Testis (tissue), 3 donors: ENCODE measurements around the gene PRPF4. TPM values are rescaled to one million over a fixed set of nuclear protein-coding genes. Genes with fewer than 3 reads are reported as not detected.

Experiments
- DNase-seq: peaks from one replicate; pipeline ENCODE4 v3.0.0-alpha.2; 2019
- H3K27ac ChIP-seq, 2 donors: fragments of 200-600 bp; sonication (generic); one replicate each; pipeline ENCODE4 v1.5.1; 2019
- H3K27me3 ChIP-seq: fragments of 200-600 bp; sonication (generic); one replicate; pipeline ENCODE4 v1.5.1; 2019
- H3K36me3 ChIP-seq: fragments of 200-600 bp; sonication (generic); one replicate; pipeline ENCODE4 v1.5.1; 2017; ENCODE audit warnings: low read depth; ENCODE audit errors: missing control alignments
- H3K4me1 ChIP-seq: fragments of 200-600 bp; sonication (generic); one replicate; pipeline ENCODE4 v1.5.1; 2019
- H3K4me3 ChIP-seq, 2 donors: fragments of 200-600 bp; sonication (generic); one replicate each; pipeline ENCODE4 v1.5.1; 2017 to 2019
- H3K9me3 ChIP-seq: fragments of 200-600 bp; sonication (generic); one replicate; pipeline ENCODE4 v1.5.1; 2017
- CTCF ChIP-seq, 3 experiments: fragments of 450-650 bp in 2 of 3; fragments of 200-600 bp in 1 of 3; sonication (generic) in 1 of 3; IDR thresholded peaks; one replicate each; pipeline ENCODE4 v1.5.1; 2016 to 2019; ENCODE audit warnings: antibody characterized with exemption in 3 of 3, mild to moderate bottlenecking in 2 of 3, moderate library complexity in 1 of 3
- POLR2A ChIP-seq: fragments of 450-650 bp; IDR thresholded peaks from one replicate; pipeline ENCODE4 v1.6.1; 2017; ENCODE audit warnings: antibody characterized with exemption, mild to moderate bottlenecking, moderate library complexity
- WGBS, 2 donors: methylation state at CpG; one replicate each; pipeline ENCODE4 v1.1.5; 2018; 5-methylcytosine and 5-hydroxymethylcytosine counted together
- intact Hi-C: fragments of 100-400 bp; cut with DNase I; formaldehyde crosslinking; loops from one replicate; pipeline ENCODE4 v1.15.1; 2023; ENCODE audit warnings: low total_unique reads
- polyA plus RNA-seq: library from polyadenylated mRNA; stranded (reverse); fragments of 350-450 nt; fragmentation: Illumina TruSeq; extraction: RNeasy Lipid Tissue Mini Kit (QIAGEN cat#74804); gene quantifications from one replicate; pipeline ENCODE4 v1.2.3, GENCODE V29; 2014; ENCODE audit warnings: low read depth, low replicate concordance; ENCODE audit not compliant: insufficient read depth
- total RNA-seq, 2 donors: library from RNA; depleted of rRNA; stranded (reverse); fragments of >200 nt; gene quantifications; one replicate each; pipeline ENCODE4 v1.2.3, GENCODE V29; 2016

Gene PRPF4
- total and polyA plus RNA-seq, 3 donors from 2014 or later, result 27.3 to 30.3 (median 29.9) TPM

DNA sequence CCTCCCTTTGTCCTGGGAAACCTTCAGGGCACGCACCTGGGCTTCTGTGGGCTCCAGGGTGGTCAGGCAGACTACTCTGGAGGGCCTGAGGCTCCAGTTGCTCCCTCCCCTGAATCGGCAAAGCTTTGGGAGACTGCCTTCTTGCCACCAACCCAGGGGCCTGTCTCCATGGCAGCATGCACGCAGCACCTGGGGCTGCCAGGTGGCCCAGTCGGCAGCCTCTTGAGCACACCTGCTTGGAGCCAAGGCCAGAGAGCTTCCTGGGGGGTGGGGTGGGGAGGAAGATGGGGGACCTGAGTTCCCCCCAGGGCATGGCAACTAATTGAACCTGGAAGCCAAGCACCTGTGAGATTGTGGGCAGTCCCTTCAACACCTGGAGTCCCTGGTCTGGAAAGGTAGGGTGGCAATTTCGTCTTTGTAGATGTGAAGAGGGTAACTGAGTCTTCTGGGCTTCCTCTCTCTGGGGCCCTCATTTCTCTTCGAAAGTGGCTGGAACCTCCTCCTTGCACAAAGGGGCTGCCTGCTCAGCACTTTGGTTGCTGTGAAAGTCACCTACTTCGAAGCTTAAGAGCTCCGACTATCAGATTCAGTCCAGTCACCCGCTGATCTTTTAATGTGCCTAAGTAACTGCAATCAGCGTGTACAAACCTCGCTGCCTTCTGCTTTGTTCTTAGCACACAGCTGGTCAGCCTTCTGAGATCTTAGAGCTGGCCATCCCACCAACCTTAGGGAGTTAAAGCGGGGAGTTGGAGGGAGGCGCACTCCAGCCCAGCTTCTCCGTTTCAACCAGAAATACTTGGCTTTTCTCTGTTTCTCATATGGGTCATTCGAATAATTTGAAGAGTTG is 23.7 kb downstream of the PRPF4 start:
- DNase-seq, result no peak
- 88 to 90% methylated on average over 11 to 15 of the region's 15 CpGs for WGBS, 2 donors
- Histone ChIP-seq H3K4me3 (no peak overlapping the region), H3K9me3 (no peaks in the 10 kb centered on the region), H3K36me3 (no peaks in the 10 kb centered on the region), H3K27ac (no peak overlapping the region), H3K4me1 (no peaks in the 10 kb centered on the region), H3K27me3 (no peaks in the 10 kb centered on the region)
- intact Hi-C loops, result no loop called here
- TF ChIP-seq POLR2A (no peak), CTCF (IDR thresholded peaks at IDR 0.05) (no peak)

GRCh38 chr9:113299800-113300292 is 24.4 kb downstream of the PRPF4 start:
- TF ChIP-seq CTCF (IDR thresholded peaks at IDR 0.05) (no peak), POLR2A (no peak)
- no peak for DNase-seq
- no peaks in the 10 kb centered on the region for H3K27me3 ChIP-seq
- no peaks in the 10 kb centered on the region for H3K9me3 ChIP-seq
- H3K27ac ChIP-seq, result no peak overlapping the region
- no peak overlapping the region for H3K4me3 ChIP-seq
- intact Hi-C loops, result no loop called here
- H3K4me1 ChIP-seq, result no peaks in the 10 kb centered on the region
- 46 to 54% methylated on average over 8 of the region's 8 CpGs for WGBS, 2 donors
- no peaks in the 10 kb centered on the region for H3K36me3 ChIP-seq

DNA sequence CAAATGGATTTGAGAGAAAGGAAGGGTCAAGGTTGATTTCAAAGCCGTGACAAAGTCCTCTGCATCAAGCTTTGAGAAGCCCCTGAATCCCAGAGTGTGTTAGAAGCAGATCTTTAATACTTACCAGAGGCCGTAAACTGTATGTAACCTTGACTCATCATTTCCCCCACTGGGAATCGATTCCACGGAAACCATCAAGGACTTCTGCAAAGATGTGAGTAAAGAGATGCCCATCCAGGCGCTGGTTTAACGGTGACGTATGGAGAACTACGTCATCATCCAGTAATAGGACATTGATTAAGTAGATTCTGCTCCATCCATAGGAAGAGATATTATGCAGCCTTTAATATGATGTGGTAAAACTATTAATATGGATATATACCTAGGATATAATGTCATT is 26.1 kb downstream of the PRPF4 start:
- H3K36me3 ChIP-seq, result no peaks in the 10 kb centered on the region
- DNase-seq, result no peak
- no peak for TF ChIP-seq CTCF (IDR thresholded peaks at IDR 0.05)
- no peaks in the 10 kb centered on the region for H3K4me1 ChIP-seq
- no peaks in the 10 kb centered on the region for H3K9me3 ChIP-seq
- H3K27me3 ChIP-seq, result no peaks in the 10 kb centered on the region
- intact Hi-C loops, result no loop called here
- WGBS, 2 donors, result 81 to 90% methylated on average over 8 of the region's 8 CpGs
- no peak overlapping the region for H3K27ac ChIP-seq
- H3K4me3 ChIP-seq, result no peak overlapping the region

DNA sequence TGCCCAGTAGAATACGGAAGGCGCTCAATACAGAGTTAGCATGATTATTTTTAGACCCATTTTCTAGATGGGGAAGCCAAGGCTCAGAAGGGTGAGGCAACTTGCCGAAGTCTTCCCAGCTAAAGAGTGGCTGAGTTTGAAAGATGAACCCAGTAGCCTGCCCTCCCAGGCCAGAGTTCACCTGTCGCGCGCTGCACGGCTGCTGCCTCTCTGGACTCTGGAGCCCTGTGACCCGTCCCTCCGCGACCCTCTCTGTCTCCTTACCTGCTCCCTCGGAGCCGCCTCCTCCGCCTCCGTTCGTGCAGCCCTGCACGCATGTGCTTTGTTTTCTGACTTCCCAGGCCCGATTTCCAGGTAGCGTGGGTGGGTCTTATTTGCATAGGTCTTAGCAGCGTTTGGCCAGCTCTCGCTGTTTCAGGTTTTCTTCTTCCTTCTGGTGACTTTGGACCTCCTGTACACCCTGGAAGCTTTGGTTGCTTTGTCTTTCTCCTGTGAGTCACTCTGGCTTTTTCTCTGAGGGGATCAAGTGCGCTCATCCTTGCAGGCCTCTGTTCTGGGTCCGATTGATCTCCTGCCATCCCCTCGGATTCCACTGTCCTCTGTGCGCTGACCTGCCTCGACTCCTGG is 27.4 kb downstream of the PRPF4 start, which contains the start of gene RNF183:
TSS of gene RNF183 (minus strand) at position 585 of the 627 bp plus-strand sequence. CDS start 5,192 bp downstream, outside the sequence.
- 57% methylated on average over 25 of the region's 25 CpGs for WGBS, 2 donors
- intact Hi-C loops, result no loop called here

More for the DNA sequence above, 27.4 kb downstream of the PRPF4 start, which contains the start of gene RNF183:
- H3K27ac ChIP-seq, result no peak within 1 kb of the TSS
- H3K9me3 ChIP-seq, result no peaks in the 10 kb centered on the region
- peak within 1 kb of the TSS in 1 of 2 donors; percentile 34 for H3K4me3 ChIP-seq
- no peak for DNase-seq
- no peaks in the 10 kb centered on the region for H3K27me3 ChIP-seq
- no peaks in the 10 kb centered on the region for H3K36me3 ChIP-seq
- TF ChIP-seq POLR2A, result no peak
- no peak for TF ChIP-seq CTCF (IDR thresholded peaks at IDR 0.05)
- no peaks in the 10 kb centered on the region for H3K4me1 ChIP-seq
